Mesodermal cell (in vitro differentiated cells): Measurements from ENCODE around the gene S100A12.

Experiments used
- H3K27ac ChIP-seq: 2 replicates; pipeline ENCODE4 v1.7.0; 2013; ENCODE audit warnings: mild to moderate bottlenecking, low read depth, low read length, moderate library complexity; ENCODE audit not compliant: severe bottlenecking
- H3K36me3 ChIP-seq: 2 replicates; pipeline ENCODE4 v1.7.1; 2013; ENCODE audit warnings: mild to moderate bottlenecking, low read length, moderate library complexity; ENCODE audit not compliant: control insufficient read depth, insufficient read depth
- H3K4me1 ChIP-seq: one replicate; pipeline ENCODE4 v1.7.1; 2013; ENCODE audit warnings: mild to moderate bottlenecking, low read length; ENCODE audit not compliant: insufficient read depth, control insufficient read depth, poor library complexity, severe bottlenecking
- H3K4me3 ChIP-seq: 2 replicates; pipeline ENCODE4 v1.7.0; 2013; ENCODE audit warnings: low read length, control low read depth, mild to moderate bottlenecking; ENCODE audit not compliant: insufficient read depth, poor library complexity, severe bottlenecking; ENCODE audit errors: extremely low read depth
- H3K9me3 ChIP-seq: 2 replicates; pipeline ENCODE4 v1.7.1; 2013; ENCODE audit warnings: mild to moderate bottlenecking, low read length, moderate library complexity; ENCODE audit not compliant: control insufficient read depth
- WGBS, 2 experiments: methylation state at CpG; one replicate each; pipeline ENCODE4 v1.1.5; 2013; ENCODE audit warnings: missing lambda C conversion rate in 2 of 2; ENCODE audit not compliant: insufficient coverage in 2 of 2; 5-methylcytosine and 5-hydroxymethylcytosine counted together

The S100A12 gene

DNA sequence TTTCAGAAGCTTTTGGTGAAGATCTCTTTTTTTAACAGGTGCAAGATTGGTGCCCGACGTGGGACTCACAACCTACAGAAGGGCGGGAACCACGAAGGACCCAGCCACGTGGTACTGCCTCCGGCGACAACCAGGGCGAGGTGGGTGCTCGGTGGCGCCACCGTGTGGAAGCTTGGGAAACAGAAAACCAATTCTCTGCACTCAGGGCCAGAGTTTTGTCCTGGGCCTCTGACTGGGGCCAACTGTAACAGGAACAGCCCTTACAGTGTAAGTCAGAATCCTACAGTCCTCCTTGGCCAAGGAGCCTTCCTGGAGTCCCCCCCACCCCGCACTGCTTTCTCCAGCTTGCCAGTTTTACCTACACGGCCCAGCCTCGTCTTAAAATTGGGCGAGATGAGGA lies 29.3 kb upstream of the S100A12 start:
- H3K4me3 ChIP-seq, result no peak overlapping the region
- H3K27ac ChIP-seq, result no peak overlapping the region
- H3K4me1 ChIP-seq, result no peaks in the 10 kb centered on the region
- no peaks in the 10 kb centered on the region for H3K9me3 ChIP-seq
- 52 to 59% methylated on average over 15 of the region's 15 CpGs for WGBS, 2 experiments
- H3K36me3 ChIP-seq, result no peaks in the 10 kb centered on the region

DNA sequence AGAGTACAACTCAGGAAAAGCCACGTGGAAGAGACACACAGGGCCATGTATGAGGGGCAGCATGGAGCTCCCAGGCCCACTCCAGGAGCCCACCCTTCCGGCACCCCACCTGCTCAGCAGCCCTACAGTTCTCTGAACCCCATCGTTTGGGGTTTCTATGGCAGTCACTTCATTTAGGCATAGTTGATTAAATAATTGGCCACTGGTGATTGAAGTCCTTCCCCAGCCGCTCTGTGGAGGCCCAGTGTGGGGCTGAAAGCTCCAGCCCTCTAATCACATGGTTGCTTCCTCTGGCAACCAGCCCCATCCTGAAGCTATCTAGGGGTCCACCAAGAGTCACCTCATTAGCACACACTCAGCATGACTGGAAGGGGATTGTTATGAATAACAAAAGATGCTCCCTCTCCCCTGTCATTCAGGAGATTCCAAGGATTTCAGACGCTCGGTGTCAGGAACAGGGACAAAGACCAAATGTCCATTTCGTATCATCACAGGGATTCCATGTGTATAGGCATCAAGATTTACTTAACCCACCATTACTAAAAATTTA lies 28.7 kb upstream of the S100A12 start:
- Histone ChIP-seq H3K4me1 (no peaks in the 10 kb centered on the region), H3K9me3 (no peaks in the 10 kb centered on the region), H3K27ac (no peak overlapping the region), H3K4me3 (no peak overlapping the region), H3K36me3 (no peaks in the 10 kb centered on the region)
- WGBS, 2 experiments, result 55 to 84% methylated on average over 4 of the region's 7 CpGs

DNA sequence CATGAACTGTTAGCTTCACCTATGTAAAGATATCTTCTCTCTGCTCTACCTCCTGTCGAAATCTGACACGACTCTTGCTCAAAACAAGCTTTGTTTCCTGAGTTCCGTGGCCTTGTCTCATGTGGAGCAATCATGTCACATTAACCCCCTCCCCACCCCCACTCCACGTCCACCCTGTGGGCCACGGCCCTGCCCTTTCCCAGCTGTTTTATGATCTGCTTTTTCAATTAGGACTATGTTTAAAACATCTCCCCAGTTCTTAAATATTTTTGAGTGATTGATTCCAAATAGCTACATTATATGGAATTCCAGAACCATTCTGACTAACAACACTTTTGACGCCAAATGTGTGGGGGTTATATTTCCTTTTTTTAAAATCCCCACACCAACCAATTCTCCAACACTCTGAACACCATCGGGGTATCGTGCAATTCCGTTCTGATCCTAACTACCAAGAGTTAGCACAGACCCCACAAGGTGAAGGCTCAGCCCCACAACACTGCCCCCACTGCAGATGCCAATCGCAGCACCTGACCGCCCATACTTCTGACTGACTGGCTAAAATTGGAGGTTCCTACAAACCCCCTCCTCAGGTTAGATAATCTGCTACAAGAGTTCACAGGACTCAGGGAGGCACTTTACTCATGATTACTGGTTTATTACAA lies 28.1 kb upstream of the S100A12 start:
- Histone ChIP-seq H3K9me3 (no peaks in the 10 kb centered on the region), H3K4me1 (no peaks in the 10 kb centered on the region), H3K27ac (no peak overlapping the region), H3K4me3 (no peak overlapping the region), H3K36me3 (no peaks in the 10 kb centered on the region)
- 82 to 92% methylated on average over 3 to 6 of the region's 11 CpGs for WGBS, 2 experiments

DNA sequence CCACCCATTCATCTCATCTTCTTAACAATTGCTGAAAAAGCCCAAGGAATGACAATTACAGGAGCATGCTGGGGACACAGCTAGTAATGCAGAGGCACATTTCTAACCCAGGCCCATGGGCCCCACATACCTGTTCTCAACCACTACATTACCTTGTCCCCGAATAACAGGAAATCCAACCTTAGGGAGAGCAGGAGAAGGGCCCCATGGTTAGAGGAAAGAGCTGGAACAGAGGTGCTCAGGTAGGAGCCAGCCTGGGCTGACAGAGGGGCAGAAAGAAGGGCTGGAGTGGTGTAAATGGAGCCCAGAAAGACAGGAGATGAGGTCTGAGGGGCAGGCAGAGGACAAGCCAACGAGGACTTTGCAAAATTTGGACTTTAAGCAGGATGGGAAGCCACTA lies 26.8 kb upstream of the S100A12 start:
- Histone ChIP-seq H3K27ac (no peak overlapping the region), H3K4me3 (no peak overlapping the region), H3K36me3 (no peaks in the 10 kb centered on the region), H3K9me3 (no peaks in the 10 kb centered on the region), H3K4me1 (no peaks in the 10 kb centered on the region)
- WGBS, 2 experiments, result 55 to 88% methylated on average over 1 of the region's 2 CpGs

DNA sequence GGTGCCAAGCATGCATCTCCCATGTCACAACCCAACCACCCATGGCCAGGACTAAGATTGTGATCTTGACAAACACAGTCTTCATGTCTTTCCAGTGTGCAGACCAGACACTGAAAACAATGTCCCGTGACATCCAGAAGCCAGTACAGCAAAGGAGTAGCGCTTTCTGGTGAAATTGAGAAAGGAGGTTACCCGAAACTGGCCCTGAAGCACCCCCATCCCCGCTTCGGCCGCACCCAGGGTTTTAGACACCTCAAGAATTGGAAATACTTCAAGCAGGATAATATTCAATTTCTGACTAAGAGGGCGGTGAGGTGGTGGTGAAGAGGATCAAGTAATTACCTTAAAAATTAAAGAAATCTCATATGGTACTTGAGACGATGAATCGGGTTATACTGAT lies 26.0 kb upstream of the S100A12 start:
- 89 to 100% methylated on average over 3 of the region's 9 CpGs for WGBS, 2 experiments
- H3K27ac ChIP-seq, result no peak overlapping the region
- no peaks in the 10 kb centered on the region for H3K9me3 ChIP-seq
- no peaks in the 10 kb centered on the region for H3K4me1 ChIP-seq
- H3K4me3 ChIP-seq, result no peak overlapping the region
- no peaks in the 10 kb centered on the region for H3K36me3 ChIP-seq

DNA sequence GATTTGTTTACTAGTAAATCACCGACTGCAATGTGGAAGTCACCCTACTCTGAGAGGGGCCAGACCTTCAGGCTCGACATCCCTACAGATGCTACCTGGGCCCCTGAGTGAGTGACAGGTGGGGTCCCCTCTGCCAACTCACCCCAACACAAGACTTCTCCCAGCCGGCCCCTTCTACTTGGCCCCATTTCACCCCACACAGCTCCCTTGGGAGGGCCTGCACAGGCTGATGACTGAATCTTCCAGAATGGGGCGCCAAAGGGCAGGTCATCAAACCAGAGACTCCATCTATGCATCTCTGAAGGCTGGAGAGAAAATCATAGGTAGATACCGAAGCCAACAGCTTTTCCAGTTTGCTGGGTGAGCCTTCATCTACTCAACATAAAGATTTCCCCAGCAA lies 24.8 kb upstream of the S100A12 start:
- no peaks in the 10 kb centered on the region for H3K36me3 ChIP-seq
- H3K4me3 ChIP-seq, result no peak overlapping the region
- H3K9me3 ChIP-seq, result no peaks in the 10 kb centered on the region
- H3K27ac ChIP-seq, result no peak overlapping the region
- no peaks in the 10 kb centered on the region for H3K4me1 ChIP-seq
- 42 to 74% methylated on average over 3 to 4 of the region's 5 CpGs for WGBS, 2 experiments

DNA sequence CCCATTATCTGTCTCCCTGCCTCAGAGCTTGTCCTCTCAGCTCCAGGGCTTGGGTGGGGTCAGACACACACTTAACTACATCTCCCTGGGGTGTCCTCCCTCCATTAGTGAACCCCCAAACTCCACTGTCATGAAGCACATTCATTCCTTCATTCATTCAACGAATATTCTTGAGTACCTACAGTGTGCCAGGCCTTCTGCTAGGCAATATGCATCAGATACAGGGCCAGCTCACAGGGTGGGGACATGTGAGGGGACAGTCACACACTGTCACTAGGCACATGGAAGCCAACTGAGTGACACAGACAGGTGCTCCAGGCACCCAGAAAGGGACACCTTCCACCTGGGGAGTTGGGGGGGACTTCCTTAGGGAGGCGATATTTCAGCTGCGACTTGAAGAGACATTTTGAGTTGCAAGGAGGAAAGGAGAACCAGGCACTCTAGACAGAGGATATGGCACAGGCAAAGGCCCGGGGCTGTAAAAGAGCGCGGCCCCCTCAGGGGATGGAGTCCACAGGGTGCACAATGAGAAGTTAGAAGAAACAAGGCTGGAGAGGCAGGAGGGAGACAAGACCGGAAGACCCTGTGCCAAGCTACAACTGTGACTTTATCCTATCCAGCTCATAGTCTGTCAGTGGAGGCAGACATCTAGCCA lies 24.1 kb upstream of the S100A12 start:
- no peaks in the 10 kb centered on the region for H3K4me1 ChIP-seq
- H3K27ac ChIP-seq, result no peak overlapping the region
- H3K4me3 ChIP-seq, result no peak overlapping the region
- no peaks in the 10 kb centered on the region for H3K9me3 ChIP-seq
- 85 to 91% methylated on average over 6 to 7 of the region's 7 CpGs for WGBS, 2 experiments
- no peaks in the 10 kb centered on the region for H3K36me3 ChIP-seq

DNA sequence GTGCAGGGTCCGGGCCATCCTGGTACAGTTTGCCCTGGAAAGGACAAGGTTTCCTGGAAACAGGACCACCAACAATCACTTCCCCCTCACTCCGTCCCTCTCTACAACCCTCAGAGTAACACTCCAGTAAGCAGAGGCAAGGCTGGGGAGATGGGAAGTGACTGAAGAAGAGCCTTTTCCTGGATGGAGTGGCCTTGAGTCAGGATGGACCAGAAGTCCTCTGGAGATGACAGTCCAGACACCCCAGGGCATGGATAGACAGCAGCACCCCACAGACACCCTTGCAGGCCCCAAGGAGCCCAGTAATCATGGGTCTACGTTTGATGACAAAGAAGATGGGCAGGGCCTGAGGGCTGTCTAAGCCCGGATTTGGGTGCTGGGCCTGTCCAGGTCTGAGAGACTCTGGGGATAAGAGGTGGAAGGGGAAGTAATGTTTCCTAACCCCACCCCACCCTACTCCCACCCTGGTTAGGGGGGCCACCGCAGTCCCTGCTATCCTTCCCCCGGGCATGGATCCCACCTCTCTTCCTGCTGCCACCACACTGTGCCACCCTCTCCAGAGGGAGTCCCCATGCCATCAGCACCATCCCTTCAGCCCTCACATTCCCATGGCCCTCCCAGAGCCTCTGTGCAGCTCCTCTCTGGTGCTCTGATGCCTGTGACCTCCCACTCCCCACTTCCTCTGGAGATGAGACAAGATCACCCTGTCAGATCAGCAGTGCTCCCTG lies 22.7 kb upstream of the S100A12 start:
- H3K9me3 ChIP-seq, result no peaks in the 10 kb centered on the region
- H3K36me3 ChIP-seq, result no peaks in the 10 kb centered on the region
- no peak overlapping the region for H3K4me3 ChIP-seq
- WGBS, 2 experiments, result 86 to 100% methylated on average over 2 of the region's 6 CpGs
- no peak overlapping the region for H3K27ac ChIP-seq
- no peaks in the 10 kb centered on the region for H3K4me1 ChIP-seq

DNA sequence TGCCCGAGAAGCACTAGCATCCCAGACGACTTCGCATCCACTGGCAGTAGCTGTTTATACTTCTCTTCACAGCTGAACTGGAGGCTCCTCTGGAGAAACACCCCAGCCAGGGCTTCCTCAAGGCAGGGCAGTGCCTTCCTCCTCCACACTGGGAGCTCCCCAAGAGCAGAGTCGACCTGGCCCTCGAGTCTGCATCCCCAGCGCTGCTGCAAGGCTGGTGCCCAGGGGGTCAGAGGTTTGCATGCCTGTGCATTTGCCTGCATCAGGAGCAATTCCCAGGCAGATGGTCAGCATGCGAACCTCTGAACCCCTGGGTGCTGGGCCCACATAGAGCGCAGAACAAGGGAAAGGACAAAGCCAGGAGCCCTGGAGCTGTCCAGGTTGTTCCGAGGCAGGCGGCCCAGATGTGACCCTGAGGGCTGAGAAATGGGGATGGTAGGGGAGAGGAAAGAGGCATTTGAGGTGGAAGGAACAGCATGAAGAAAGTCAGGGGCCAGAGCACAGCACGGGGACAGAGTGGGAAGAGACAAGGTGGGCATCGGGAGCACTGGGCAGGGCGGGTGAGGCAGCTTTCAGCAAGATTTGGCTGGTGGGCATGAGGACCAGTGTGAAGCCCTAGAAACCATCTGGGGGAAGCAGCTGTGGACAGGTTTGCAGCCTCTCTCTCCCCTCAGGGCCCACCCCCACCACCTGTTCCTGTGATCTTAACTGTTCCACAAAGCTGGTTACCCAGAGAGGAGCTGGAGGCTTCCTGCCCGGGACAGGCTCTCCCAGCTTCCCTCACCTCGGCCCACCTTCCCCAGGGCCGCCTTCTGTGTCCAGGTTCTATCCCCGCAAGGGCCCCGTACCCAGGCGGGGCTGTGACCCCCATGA lies 21.9 kb upstream of the S100A12 start:
- Histone ChIP-seq H3K4me1 (no peaks in the 10 kb centered on the region), H3K9me3 (no peaks in the 10 kb centered on the region), H3K36me3 (no peaks in the 10 kb centered on the region), H3K27ac (no peak overlapping the region), H3K4me3 (no peak overlapping the region)
- 90 to 92% methylated on average over 16 of the region's 19 CpGs for WGBS, 2 experiments

DNA sequence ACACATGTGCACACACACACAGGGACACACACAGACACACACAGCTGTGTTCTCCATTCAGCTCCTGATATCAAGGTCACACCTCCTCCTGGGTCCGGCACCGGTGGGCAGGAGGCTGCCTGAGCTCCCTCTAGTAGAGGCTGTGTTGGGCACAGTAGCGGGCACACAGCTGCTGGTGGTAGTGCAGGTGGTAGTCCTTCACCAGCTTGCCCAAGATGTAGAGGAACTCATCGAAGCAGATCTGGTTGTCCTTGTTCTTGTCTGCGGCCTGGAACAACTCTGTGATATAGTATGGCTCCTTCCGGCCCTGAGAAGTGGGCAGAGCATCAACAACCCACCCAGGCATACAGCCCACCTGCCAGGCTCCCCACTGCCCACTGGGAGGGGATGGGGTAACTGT lies 21.0 kb upstream of the S100A12 start:
- H3K27ac ChIP-seq, result no peak overlapping the region
- H3K4me1 ChIP-seq, result no peaks in the 10 kb centered on the region
- WGBS, 2 experiments, result 86 to 88% methylated on average over 3 of the region's 6 CpGs
- no peaks in the 10 kb centered on the region for H3K9me3 ChIP-seq
- H3K36me3 ChIP-seq, result no peaks in the 10 kb centered on the region
- no peak overlapping the region for H3K4me3 ChIP-seq
